Measurements from ENCODE around the gene ADAMTS9. TPM values are rescaled to one million over a fixed set of nuclear protein-coding genes. Genes with fewer than 3 reads are reported as not detected.

ADAMTS9 gene
- total and polyA plus RNA-seq, 9 of the 15 experiments (the other 6 are each of a cell fraction or from before 2014, with no cell fraction given), result 0.05 to 0.32 (median 0.13) TPM; not detected in 2

DNA sequence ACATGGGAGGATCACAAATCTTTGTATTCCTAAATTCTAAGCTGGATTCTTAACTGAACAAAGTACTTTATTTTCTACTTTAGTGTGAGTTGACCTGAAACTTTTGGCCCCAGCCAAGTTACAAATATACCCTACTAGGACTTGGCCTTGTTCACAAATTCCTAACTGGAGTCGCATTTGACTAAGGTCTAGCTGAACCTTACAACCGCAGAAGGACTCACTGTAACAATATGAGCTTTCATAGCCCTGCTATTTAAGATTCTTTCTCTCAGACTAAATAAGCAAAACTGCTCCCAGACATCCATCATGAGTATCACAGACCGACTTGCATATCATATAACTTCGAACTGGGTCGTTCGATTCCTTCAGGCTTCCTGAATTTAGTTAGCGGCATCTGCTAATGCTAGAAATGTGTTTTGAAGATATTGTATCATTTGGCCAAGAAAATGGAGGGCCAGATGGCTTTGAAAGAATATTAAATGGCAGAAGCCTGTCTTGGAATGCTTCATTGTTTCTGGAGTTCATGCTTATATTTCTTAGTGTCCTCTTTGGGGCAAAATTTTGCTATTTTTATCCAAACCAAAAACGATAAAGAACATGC lies 28.4 kb upstream of the ADAMTS9 start:
- H3K27me3 ChIP-seq (ENCODE audit: control insufficient read depth in 2 of 2, insufficient read depth in 2 of 2, low read length in 2 of 2), result no peaks in the 10 kb centered on the region
- TF ChIP-seq ZNF324 (CRISPR knock-in tag; IDR thresholded peaks at IDR 0.05) (no peak), ETS2 (tag; IDR thresholded peaks at IDR 0.05; ENCODE audit: borderline replicate concordance, poor library complexity, severe bottlenecking) (no peak), ZBTB11 (CRISPR knock-in tag; IDR thresholded peaks at IDR 0.05) (0 out of 6 replicates have a peak, but pooled peaks of 1 of the 3 experiments have one; percentile 41), TAF15 (IDR thresholded peaks at IDR 0.05; ENCODE audit: low read depth, low read length) (no peak), NR0B1 (IDR thresholded peaks at IDR 0.05; ENCODE audit: partially characterized antibody) (no peak)
- no peaks in the 10 kb centered on the region for H3K4me1 ChIP-seq (replicated peaks in 1 of 2; ENCODE audit: control insufficient read depth in 2 of 2, insufficient read depth in 2 of 2, low read length in 2 of 2)
- DNase-seq (ENCODE audit: extremely low read depth in 1 of 4, low spot score in 3 of 4), result no peak
- H3K4me2 ChIP-seq (ENCODE audit: insufficient read depth, low read length), result no peak overlapping the region
- in situ Hi-C loops (cut with MboI) (no loop called here), intact Hi-C loops (cut with micrococcal nuclease) (loop anchor here (10.0 kb wide), 1 partner anchor 459 kb away; no protein-coding TSS in a partner anchor)
- H4K20me1 ChIP-seq (replicated peaks; ENCODE audit: control insufficient read depth, insufficient read depth, low read length), result no peaks in the 10 kb centered on the region
- ChIA-PET CTCF (ENCODE audit: low intra/inter-chr PET ratio) (no interaction called here), POLR2A (no interaction called here)
- 7% methylated on average over 8 of the region's 8 CpGs for WGBS (ENCODE audit: insufficient coverage, low coverage, missing lambda C conversion rate)
- ATAC-seq, result no peak
- H3K27ac ChIP-seq (ENCODE audit: extremely low read depth, low read depth, low read length), result no peak overlapping the region
- H3K9ac ChIP-seq (ENCODE audit: insufficient read depth in 1 of 2, low read depth in 2 of 2, low read length in 2 of 2), result no peak overlapping the region
- H3K79me2 ChIP-seq (ENCODE audit: control insufficient read depth, insufficient read depth, low read length), result no peaks in the 10 kb centered on the region
- H2AFZ ChIP-seq (ENCODE audit: low read depth, low read length), result no peak overlapping the region
- no TSS peak for BruUV-seq (replicated peaks)
- H3K9me3 ChIP-seq (replicated peaks; ENCODE audit: control insufficient read depth, insufficient read depth, low read depth, low read length), result no peaks in the 10 kb centered on the region
- H3K4me3 ChIP-seq, result no peak overlapping the region
- FAIRE-seq, result no peak
- H3K9me1 ChIP-seq (ENCODE audit: control insufficient read depth, insufficient read depth, low read length), result no peaks in the 10 kb centered on the region
- H3K36me3 ChIP-seq (ENCODE audit: control insufficient read depth, insufficient read depth, low read length), result no peaks in the 10 kb centered on the region

Data from K562 (cell line).